ENCODE data around the gene ADGRB3. TPM values are rescaled to one million over a fixed set of nuclear protein-coding genes. Genes with fewer than 3 reads are reported as not detected.

Gene ADGRB3
- polyA plus RNA-seq, 2 of the 4 experiments (the other 2 are of a cell fraction), result not detected

GRCh38 chr6:69217343-69217742, 582.3 kb downstream of the ADGRB3 start:
- H3K4me1 ChIP-seq, result no peaks in the 10 kb centered on the region
- no peak overlapping the region for H3K4me3 ChIP-seq
- POLR2A ChIA-PET, result no interaction called here
- DNase-seq (ENCODE audit: low read depth in 1 of 2, low spot score in 1 of 2), result no peak
- CTCF ChIA-PET, result no interaction called here
- TF ChIP-seq HDAC2 (IDR thresholded peaks at IDR 0.05) (no peak), KDM5A (IDR thresholded peaks at IDR 0.05) (no peak), RFX5 (IDR thresholded peaks at IDR 0.05) (no peak), RAD21 (conservative IDR thresholded peaks at IDR 0.05 in 1 of 2, IDR thresholded peaks at IDR 0.05 in 1 of 2) (no peak), JUN (IDR thresholded peaks at IDR 0.05) (no peak), NR3C1 (IDR thresholded peaks at IDR 0.05) (no peak), ZSCAN20 (CRISPR knock-in tag; IDR thresholded peaks at IDR 0.05) (no peak), RARB (CRISPR knock-in tag; IDR thresholded peaks at IDR 0.05) (no peak), EHMT2 (IDR thresholded peaks at IDR 0.05; ENCODE audit: low read depth) (no peak), ZFP36 (IDR thresholded peaks at IDR 0.05; ENCODE audit: borderline replicate concordance, partially characterized antibody) (no peak), FOXS1 (CRISPR knock-in tag; IDR thresholded peaks at IDR 0.05) (no peak), ZC3H11A (IDR thresholded peaks at IDR 0.05) (no peak), NPAS2 (CRISPR knock-in tag; IDR thresholded peaks at IDR 0.05; ENCODE audit: borderline replicate concordance) (no peak), CBX2 (IDR thresholded peaks at IDR 0.05; ENCODE audit: borderline replicate concordance, low read depth) (no peak), SMC3 (IDR thresholded peaks at IDR 0.05) (no peak), ATOH8 (CRISPR knock-in tag; IDR thresholded peaks at IDR 0.05; ENCODE audit: low read depth) (no peak), POLR2AphosphoS2 (conservative IDR thresholded peaks at IDR 0.05; ENCODE audit: low read length) (no peak)
- no peaks in the 10 kb centered on the region for H3K9me3 ChIP-seq
- 14% methylated on average over 2 of the region's 2 CpGs for WGBS (ENCODE audit: missing lambda C conversion rate)
- H3K4me2 ChIP-seq, result no peak overlapping the region
- FAIRE-seq, result no peak
- no peak for ATAC-seq
- no peak overlapping the region for H3K27ac ChIP-seq

GRCh38 chr6:69220375-69220774, 585.3 kb downstream of the ADGRB3 start:
- WGBS (ENCODE audit: missing lambda C conversion rate), result 71% methylated on average over 3 of the region's 3 CpGs
- CTCF ChIA-PET, result no interaction called here

GRCh38 chr6:69232008-69232407, 596.9 kb downstream of the ADGRB3 start:
- no peak for DNase-seq (ENCODE audit: low read depth in 1 of 2, low spot score in 1 of 2)
- Histone ChIP-seq H3K4me1 (no peaks in the 10 kb centered on the region), H3K27ac (no peak overlapping the region), H3K9me3 (no peaks in the 10 kb centered on the region), H3K4me3 (no peak overlapping the region), H3K4me2 (no peak overlapping the region)
- no peak for TF ChIP-seq TFCP2L1 (CRISPR knock-in tag; IDR thresholded peaks at IDR 0.05)
- TF ChIP-seq KDM1A (IDR thresholded peaks at IDR 0.05; ENCODE audit: low read depth), result no peak
- TF ChIP-seq FOXS1 (CRISPR knock-in tag; IDR thresholded peaks at IDR 0.05), result no peak
- no peak for TF ChIP-seq NR3C1 (IDR thresholded peaks at IDR 0.05)
- no peak for TF ChIP-seq POLR2A (IDR thresholded peaks at IDR 0.05; ENCODE audit: low read length)
- TF ChIP-seq CHD2 (IDR thresholded peaks at IDR 0.05; ENCODE audit: low read length, partially characterized antibody), result no peak
- no peak for TF ChIP-seq ZFP36 (IDR thresholded peaks at IDR 0.05; ENCODE audit: borderline replicate concordance, partially characterized antibody)
- TF ChIP-seq CBX2 (IDR thresholded peaks at IDR 0.05; ENCODE audit: borderline replicate concordance, low read depth), result no peak
- no peak for TF ChIP-seq MYC (IDR thresholded peaks at IDR 0.05; ENCODE audit: borderline replicate concordance, low read length)
- no peak for TF ChIP-seq ZC3H11A (IDR thresholded peaks at IDR 0.05)
- no peak for TF ChIP-seq POLR2AphosphoS2 (conservative IDR thresholded peaks at IDR 0.05; ENCODE audit: low read length)
- FAIRE-seq, result no peak
- POLR2A ChIA-PET, result no interaction called here
- CTCF ChIA-PET, result no interaction called here
- 2% methylated on average over 3 of the region's 3 CpGs for WGBS (ENCODE audit: missing lambda C conversion rate)
- no peak for ATAC-seq

More at GRCh38 chr6:69220375-69220774, 585.3 kb downstream of the ADGRB3 start:
- no peak for ATAC-seq
- Histone ChIP-seq H3K4me3 (no peak overlapping the region), H3K4me1 (no peaks in the 10 kb centered on the region), H3K9me3 (no peaks in the 10 kb centered on the region), H3K4me2 (no peak overlapping the region), H3K27ac (no peak overlapping the region)
- TF ChIP-seq TP53 (CRISPR knock-in tag; IDR thresholded peaks at IDR 0.05) (no peak), MYC (IDR thresholded peaks at IDR 0.05; ENCODE audit: borderline replicate concordance, low read length) (no peak), NFE2L2 (conservative IDR thresholded peaks at IDR 0.05; ENCODE audit: low read length) (no peak), EP300 (IDR thresholded peaks at IDR 0.05) (no peak), SREBF2 (IDR thresholded peaks at IDR 0.05) (no peak), EHF (CRISPR knock-in tag; IDR thresholded peaks at IDR 0.05) (no peak), HOXB13 (CRISPR knock-in tag; IDR thresholded peaks at IDR 0.05; ENCODE audit: low read depth) (no peak), HOXA7 (CRISPR knock-in tag; IDR thresholded peaks at IDR 0.05) (no peak)
- POLR2A ChIA-PET, result no interaction called here
- FAIRE-seq, result no peak
- DNase-seq (ENCODE audit: low read depth in 1 of 2, low spot score in 1 of 2), result no peak

Measured in A549 (cell line).